IgD-negative memory B cell (primary cell): ENCODE data around the gene DDB1. TPM values are rescaled to one million over a fixed set of nuclear protein-coding genes. Genes with fewer than 3 reads are reported as not detected.

Source experiments
- H3K27ac Mint-ChIP-seq, 3 donors: one replicate each; pipeline ENCODE4 v1.8.0; 2020 to 2022; ENCODE audit warnings: mild to moderate bottlenecking in 3 of 3, mixed read lengths in 3 of 3, moderate library complexity in 1 of 3
- H3K27me3 Mint-ChIP-seq: one replicate; pipeline ENCODE4 v1.8.0; 2021; ENCODE audit warnings: mixed read lengths
- H3K36me3 Mint-ChIP-seq: one replicate; pipeline ENCODE4 v1.8.0; 2020; ENCODE audit warnings: mild to moderate bottlenecking, mixed read lengths
- H3K4me1 Mint-ChIP-seq, 3 donors: one replicate each; pipeline ENCODE4 v1.8.0; 2020 to 2022; ENCODE audit warnings: mixed read lengths in 3 of 3, mild to moderate bottlenecking in 1 of 3
- H3K4me3 Mint-ChIP-seq, 4 donors: one replicate each; pipeline ENCODE4 v1.8.0; 2020 to 2022; ENCODE audit warnings: mild to moderate bottlenecking in 4 of 4, mixed read lengths in 4 of 4, moderate library complexity in 3 of 4
- H3K9me3 Mint-ChIP-seq, 3 donors: one replicate each; pipeline ENCODE4 v1.8.0; 2020 to 2021; ENCODE audit warnings: mixed read lengths in 3 of 3, mild to moderate bottlenecking in 1 of 3
- polyA plus RNA-seq: library from polyadenylated mRNA; unstranded; fragments of 300-500 nt; fragmentation: Illumina TruSeq; gene quantifications from one replicate; pipeline ENCODE4 v1.2.3, GENCODE V29; 2021

DDB1 gene
- polyA plus RNA-seq, 1 donor from 2014 or later = 81.7 TPM

DNA sequence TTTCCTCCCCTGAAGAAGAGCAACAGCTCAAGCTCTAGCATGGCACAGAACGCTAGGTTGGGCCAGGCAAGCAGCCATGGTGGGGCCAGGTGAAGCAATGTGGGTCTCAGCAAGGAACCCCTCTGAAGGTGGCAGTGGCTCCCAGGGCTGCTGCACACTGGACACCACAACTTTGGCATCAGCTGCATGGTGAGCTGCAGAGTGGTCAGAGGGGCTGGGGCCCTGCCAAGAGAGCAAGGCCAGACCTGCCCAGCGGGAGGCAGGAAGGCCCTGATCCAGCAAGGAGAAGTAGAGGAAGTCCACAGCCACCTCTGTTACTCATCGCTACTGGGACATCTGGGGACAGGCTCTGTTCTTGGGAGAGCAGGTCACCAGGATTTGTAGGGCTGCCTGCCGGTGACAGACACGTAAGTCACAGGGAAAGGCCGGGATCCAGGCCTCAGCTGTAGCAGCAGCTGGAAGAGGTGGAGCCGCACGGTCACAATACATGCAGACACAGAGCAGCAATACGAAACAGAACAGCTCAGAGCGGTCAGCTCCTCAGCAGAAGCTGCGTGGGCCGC is 16.4 kb upstream of the DDB1 start:
- peak overlapping the region in 1 of 3 donors; percentile 71 for H3K27ac Mint-ChIP-seq
- no peaks in the 10 kb centered on the region for H3K27me3 Mint-ChIP-seq
- H3K4me3 Mint-ChIP-seq = peak overlapping the region in 1 of 4 donors; percentile 60
- peaks cover 15 to 17% (median 16%) of the 10 kb centered on the region in 3 donors for H3K4me1 Mint-ChIP-seq
- peaks cover 11% of the 10 kb centered on the region for H3K36me3 Mint-ChIP-seq
- H3K9me3 Mint-ChIP-seq = no peaks in the 10 kb centered on the region

- Mint-ChIP-seq H3K4me3 (peak overlapping the region in 1 of 4 donors; percentile 60), H3K36me3 (peaks cover 4% of the 10 kb centered on the region), H3K27me3 (no peaks in the 10 kb centered on the region), H3K9me3 (no peaks in the 10 kb centered on the region), H3K27ac (peak overlapping the region in 2 of 3 donors; percentile 23 to 47), H3K4me1 (peaks cover 3 to 4% (median 4%) of the 10 kb centered on the region in 3 donors)
These were observed 15.1 kb upstream of the DDB1 start for GRCh38 chr11:61347916-61348461.

DNA sequence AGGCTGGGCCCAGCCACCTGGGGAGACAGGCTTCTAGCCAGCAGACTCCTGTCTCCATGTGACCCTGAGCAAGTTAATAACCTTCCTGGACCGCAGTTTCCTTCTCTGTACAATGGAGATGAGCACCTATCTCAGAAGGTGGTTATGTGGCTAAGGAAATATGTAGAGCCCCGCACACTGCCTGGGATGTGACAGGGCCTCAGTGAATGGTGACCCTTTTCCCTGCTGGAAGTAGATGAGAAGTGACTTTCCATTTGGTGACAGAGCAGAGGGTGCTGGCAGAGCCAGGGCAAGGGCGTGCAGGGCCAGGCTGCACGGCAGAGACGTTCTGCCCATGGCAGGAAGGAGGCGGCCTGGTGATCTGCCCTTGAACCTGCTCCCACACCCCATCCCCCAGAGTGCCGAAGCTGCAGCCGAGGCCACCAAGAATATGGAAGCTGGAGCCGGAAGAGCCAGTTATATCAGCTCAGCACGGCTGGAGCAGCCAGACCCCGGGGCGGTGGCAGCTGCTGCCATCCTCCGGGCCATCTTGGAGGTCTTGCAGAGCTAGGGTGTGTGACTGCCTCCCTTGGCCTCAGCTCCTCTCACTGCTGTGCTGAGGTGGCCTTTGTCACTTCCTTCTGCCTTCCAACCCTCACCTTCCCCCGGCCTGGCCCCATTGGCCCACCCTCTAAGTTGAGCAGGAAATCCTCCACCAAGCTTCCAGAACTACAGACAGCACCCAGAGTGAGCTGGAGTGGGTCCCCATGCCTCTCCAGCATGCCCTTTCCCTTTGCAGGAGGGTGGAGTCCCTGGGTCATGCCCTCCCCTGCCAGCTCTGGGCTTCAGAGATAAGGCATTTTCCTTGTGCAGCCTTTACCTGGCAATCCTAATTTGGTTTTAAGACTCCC is 13.3 kb upstream of the DDB1 start:
- H3K4me1 Mint-ChIP-seq = peaks cover 0 to 1% (median 0%) of the 10 kb centered on the region in 3 donors
- no peaks in the 10 kb centered on the region for H3K9me3 Mint-ChIP-seq
- peak overlapping the region in 2 of 3 donors; percentile 43 to 64 for H3K27ac Mint-ChIP-seq

GRCh38 chr11:61345170-61345610 is 12.3 kb upstream of the DDB1 start:
- Mint-ChIP-seq H3K4me3 (no peak overlapping the region), H3K9me3 (no peaks in the 10 kb centered on the region), H3K4me1 (peaks cover 0 to 4% (median 1%) of the 10 kb centered on the region in 3 donors), H3K27ac (no peak overlapping the region), H3K27me3 (no peaks in the 10 kb centered on the region), H3K36me3 (peaks cover 6% of the 10 kb centered on the region)

More for the DNA sequence above, 13.3 kb upstream of the DDB1 start:
- Mint-ChIP-seq H3K4me3 (peak overlapping the region in 1 of 4 donors; percentile 39), H3K36me3 (peaks cover 6% of the 10 kb centered on the region), H3K27me3 (no peaks in the 10 kb centered on the region)

- Mint-ChIP-seq H3K4me3 (no peak overlapping the region), H3K9me3 (no peaks in the 10 kb centered on the region), H3K27me3 (no peaks in the 10 kb centered on the region), H3K36me3 (peaks cover 9% of the 10 kb centered on the region), H3K27ac (peak overlapping the region in 2 of 3 donors; percentile 18 to 66), H3K4me1 (peaks cover 0 to 4% (median 0%) of the 10 kb centered on the region in 3 donors)
These were observed 11.2 kb upstream of the DDB1 start for GRCh38 chr11:61343792-61344745.

GRCh38 chr11:61342207-61342803 is 9.4 kb upstream of the DDB1 start:
- Mint-ChIP-seq H3K36me3 (peaks cover 9% of the 10 kb centered on the region), H3K27ac (no peak overlapping the region), H3K9me3 (no peaks in the 10 kb centered on the region), H3K4me1 (peaks cover 0 to 4% (median 0%) of the 10 kb centered on the region in 3 donors), H3K4me3 (no peak overlapping the region), H3K27me3 (no peaks in the 10 kb centered on the region)

- H3K27ac Mint-ChIP-seq = no peak overlapping the region
- no peaks in the 10 kb centered on the region for H3K27me3 Mint-ChIP-seq
- H3K4me3 Mint-ChIP-seq = no peak overlapping the region
- H3K36me3 Mint-ChIP-seq = peaks cover 9% of the 10 kb centered on the region
- H3K4me1 Mint-ChIP-seq = peaks cover 0 to 4% (median 4%) of the 10 kb centered on the region in 3 donors
- H3K9me3 Mint-ChIP-seq = no peaks in the 10 kb centered on the region
These were observed 8.8 kb upstream of the DDB1 start for GRCh38 chr11:61341706-61342105.

- Mint-ChIP-seq H3K36me3 (peaks cover 9% of the 10 kb centered on the region), H3K9me3 (no peaks in the 10 kb centered on the region), H3K27ac (peak overlapping the region in 1 of 3 donors; percentile 73), H3K4me1 (peaks cover 6 to 10% (median 6%) of the 10 kb centered on the region in 3 donors), H3K4me3 (no peak overlapping the region), H3K27me3 (no peaks in the 10 kb centered on the region)
These were observed 8.1 kb upstream of the DDB1 start for GRCh38 chr11:61340979-61341378.

- H3K27me3 Mint-ChIP-seq = no peaks in the 10 kb centered on the region
- no peaks in the 10 kb centered on the region for H3K9me3 Mint-ChIP-seq
- H3K4me1 Mint-ChIP-seq = peaks cover 7 to 11% (median 8%) of the 10 kb centered on the region in 3 donors
- H3K36me3 Mint-ChIP-seq = peaks cover 6% of the 10 kb centered on the region
- H3K27ac Mint-ChIP-seq = no peak overlapping the region
- no peak overlapping the region for H3K4me3 Mint-ChIP-seq
These were observed 6.6 kb upstream of the DDB1 start for GRCh38 chr11:61339490-61339878.

DNA sequence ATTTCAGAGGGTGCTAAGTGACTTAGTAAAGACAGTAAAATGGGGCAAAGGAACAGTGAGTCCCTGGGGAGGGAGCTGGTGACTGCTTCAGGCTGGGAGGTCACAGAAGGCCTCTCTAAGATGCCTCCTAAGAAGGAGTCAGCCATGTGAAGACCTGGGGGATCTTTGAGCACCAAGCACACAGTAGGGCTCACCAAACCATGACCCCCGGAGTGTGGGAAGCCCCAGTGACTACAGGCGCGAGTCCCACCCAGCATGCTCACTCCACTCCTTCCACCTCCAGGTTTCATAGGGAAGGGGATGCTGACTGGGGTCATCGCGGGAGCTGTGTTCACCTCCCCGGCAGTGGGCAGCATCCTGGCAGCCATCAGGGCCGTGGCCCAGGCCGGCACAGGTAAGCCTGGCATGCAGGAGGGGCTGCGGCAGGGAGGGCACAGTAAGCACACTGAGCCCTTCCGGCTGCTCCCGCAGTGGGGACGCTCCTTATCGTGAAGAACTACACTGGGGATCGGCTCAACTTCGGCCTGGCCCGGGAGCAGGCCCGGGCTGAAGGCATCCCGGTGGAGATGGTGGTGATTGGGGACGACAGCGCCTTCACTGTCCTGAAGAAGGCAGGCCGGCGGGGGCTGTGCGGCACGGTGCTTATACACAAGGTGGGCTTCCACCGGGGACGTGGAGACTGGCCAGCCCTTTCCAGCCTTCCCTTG is 6.0 kb upstream of the DDB1 start:
- no peaks in the 10 kb centered on the region for H3K9me3 Mint-ChIP-seq
- peak overlapping the region in 1 of 3 donors; percentile 63 for H3K27ac Mint-ChIP-seq
- peak overlapping the region in 1 of 4 donors; percentile 64 for H3K4me3 Mint-ChIP-seq
- H3K36me3 Mint-ChIP-seq = peaks cover 6% of the 10 kb centered on the region
- H3K27me3 Mint-ChIP-seq = no peaks in the 10 kb centered on the region
- peaks cover 8 to 12% (median 11%) of the 10 kb centered on the region in 3 donors for H3K4me1 Mint-ChIP-seq

GRCh38 chr11:61337706-61338470 is 5.0 kb upstream of the DDB1 start:
- Mint-ChIP-seq H3K27ac (peak overlapping the region in 2 of 3 donors; percentile 32 to 63), H3K4me3 (peak overlapping the region in 1 of 4 donors; percentile 64), H3K9me3 (no peaks in the 10 kb centered on the region), H3K36me3 (peaks cover 6% of the 10 kb centered on the region), H3K27me3 (no peaks in the 10 kb centered on the region), H3K4me1 (peaks cover 13 to 17% (median 16%) of the 10 kb centered on the region in 3 donors)

GRCh38 chr11:61336171-61336935 is 3.4 kb upstream of the DDB1 start:
- Mint-ChIP-seq H3K4me1 (peaks cover 24 to 32% (median 26%) of the 10 kb centered on the region in 3 donors), H3K9me3 (no peaks in the 10 kb centered on the region), H3K27ac (peak overlapping the region; percentile 81 to 93 (median 85)), H3K4me3 (peak overlapping the region in 2 of 4 donors; percentile 16 to 85), H3K36me3 (peaks cover 4% of the 10 kb centered on the region), H3K27me3 (no peaks in the 10 kb centered on the region)
